ENCODE data around the gene KRT40.

Gene KRT40

DNA sequence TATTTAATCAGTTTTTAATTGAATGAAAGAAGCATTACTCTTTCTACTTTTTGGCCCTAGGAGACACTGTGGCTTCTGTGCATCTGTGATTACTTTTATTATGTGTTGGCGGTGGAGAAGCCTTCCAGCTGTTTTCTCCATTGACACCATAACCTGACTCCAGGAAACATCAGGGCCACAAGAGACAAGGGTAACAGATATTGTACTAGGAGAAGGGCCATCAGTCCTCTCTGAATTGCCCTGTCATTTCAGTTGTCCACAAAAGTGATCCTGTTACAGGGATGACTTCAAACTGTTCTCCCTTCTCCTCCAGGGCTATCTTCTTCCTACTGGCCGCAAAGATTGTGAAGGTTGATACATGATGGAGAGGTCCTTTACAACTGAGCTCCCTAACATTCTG lies 32.0 kb downstream of the KRT40 start:
- DNase-seq (ENCODE audit: low read depth): no peak

DNA sequence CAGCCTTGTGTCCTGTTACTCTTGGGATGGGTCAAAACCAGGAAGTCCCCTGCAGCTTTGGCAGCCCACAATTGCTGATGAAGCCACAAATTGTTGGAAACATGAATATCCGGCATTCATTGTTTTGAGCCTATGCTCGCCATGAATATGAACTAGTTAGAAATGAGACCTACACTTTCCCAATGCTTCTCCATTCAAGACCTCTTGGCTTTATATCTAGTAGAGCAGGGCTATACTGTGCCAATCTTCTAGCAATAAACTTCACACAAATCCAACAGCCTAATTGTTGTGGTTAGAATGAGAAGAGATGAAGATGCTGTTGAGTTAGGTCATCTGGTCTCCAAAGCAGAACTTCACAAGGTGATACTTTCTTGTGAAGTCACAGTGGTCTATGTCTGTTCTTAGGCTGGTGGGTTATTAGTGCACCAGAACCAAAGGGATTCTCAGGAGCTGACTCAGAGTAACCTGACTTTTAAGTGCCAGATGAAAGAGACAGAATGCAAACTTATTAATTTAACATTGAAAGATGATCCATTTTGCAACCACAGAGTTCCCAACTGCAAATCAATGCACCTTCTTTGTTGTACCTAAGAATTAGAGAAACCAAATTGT lies 33.0 kb downstream of the KRT40 start:
- DNase-seq (ENCODE audit: low read depth): no peak

DNA sequence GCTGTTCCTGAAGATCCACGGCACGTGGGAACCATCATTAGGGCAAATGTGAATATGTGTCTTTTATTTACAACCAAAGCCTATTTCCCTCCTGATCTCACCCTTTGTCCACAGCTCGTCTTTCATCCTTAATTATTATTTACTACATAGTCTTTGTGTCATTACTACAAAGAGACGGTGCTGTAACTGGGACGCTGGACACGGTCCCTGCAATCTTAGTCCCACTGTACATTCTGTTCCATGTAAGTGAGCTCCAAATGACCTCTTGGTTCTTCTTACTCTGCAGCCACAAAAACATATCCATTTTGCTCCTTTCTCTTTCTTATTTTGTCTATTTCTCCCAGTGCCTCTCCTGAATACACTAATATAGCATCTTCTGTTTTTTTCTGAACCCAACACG lies 34.0 kb downstream of the KRT40 start:
- no peak for DNase-seq (ENCODE audit: low read depth)

DNA sequence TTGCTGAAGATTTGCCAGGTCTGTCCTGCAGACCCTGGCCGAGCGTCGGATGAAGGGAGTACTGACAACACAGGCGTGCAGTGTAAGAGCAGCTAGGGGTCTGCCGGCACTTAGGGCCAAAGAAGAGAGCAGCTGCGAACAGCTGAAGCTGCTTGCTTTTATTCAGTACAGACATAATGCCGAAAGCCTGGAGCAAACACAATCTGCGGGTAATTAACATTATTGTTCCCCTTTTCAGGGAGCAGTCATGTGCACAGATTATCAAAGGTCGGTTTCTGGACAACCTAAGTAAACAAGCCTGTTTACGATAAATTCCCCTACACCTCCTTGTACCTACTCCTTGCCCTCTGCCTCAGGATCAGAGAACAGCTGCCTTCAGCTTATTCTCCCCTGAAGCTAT lies 34.7 kb downstream of the KRT40 start:
- DNase-seq (ENCODE audit: low read depth): no peak

DNA sequence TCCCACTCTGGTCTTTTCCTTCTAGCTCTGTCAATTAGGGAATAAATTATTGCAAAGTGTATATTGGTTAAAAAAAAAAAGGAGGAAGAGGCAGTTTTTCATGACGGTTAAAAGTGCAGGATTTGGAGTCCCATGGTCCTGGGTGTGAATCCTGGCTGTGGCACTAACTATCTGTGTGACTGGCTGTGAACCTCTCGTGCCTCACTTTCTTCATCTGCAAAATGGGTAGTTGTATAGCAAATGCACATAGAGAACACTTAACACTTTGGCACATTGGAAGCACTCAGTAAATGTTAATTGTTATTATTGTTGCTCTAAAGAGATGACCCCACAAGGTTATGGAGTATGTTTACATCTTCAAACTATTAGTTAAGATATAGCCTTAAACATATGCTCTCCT lies 36.2 kb downstream of the KRT40 start:
- DNase-seq (ENCODE audit: low read depth): no peak

DNA sequence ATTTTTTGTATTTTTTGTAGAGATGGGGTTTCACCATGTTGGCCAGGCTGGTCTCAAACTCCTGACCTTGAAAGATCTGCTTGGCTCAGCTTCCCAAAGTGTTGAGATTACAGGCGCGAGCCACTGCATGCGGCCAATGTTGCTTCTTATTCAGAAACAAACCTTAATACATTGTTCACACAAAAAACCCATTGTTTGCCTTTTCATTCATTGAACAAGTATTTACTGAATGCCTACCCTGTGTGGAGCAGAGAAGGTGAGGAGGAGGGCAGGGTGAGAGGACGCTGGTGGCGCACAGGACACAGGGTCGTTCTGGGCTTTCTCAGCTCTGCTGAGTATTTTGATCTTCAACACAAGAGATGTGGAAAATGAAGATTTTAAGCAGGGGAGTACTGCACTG lies 38.7 kb downstream of the KRT40 start:
- DNase-seq (ENCODE audit: low read depth): no peak

DNA sequence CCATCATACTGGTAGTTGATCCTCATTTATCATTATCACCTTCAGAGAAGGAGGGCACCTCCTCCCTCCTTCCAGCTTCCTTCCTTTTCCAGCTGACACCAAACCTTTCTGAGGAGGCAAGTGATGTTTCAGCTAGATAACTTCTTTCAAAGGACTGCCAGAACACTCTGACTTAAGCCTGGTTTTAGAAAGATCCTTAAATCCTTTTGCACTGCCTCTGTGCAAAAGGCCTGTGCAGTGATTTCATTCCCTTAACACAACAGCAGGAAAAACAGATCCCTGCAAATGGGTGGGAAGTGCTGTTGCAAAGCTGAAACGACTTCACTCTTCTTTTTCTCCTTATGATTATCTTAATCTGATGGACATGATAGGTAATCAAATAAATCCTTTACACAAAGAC lies 39.6 kb downstream of the KRT40 start:
- no peak for DNase-seq (ENCODE audit: low read depth)

DNA sequence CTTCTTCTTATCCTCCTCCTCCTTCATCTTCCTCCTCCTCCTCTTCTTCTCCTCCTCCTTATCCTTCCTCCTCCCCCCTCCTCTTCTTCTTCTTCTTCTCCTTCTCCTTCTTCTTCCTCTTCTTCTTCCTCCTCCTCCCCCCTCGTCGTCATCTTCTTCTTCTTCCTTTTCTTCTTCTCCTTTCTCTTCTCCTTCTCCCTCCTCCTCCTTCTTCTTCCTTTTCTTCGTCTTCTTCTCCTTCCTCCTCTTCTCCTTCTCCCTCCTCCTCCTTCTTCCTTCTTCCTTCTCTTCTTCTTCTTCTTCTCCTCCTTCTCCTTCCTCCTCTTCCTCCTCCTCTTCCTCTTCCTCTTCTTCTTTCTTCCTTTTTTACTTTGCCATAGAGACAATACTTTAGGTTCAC lies 41.6 kb downstream of the KRT40 start:
- no peak for DNase-seq (ENCODE audit: low read depth)

DNA sequence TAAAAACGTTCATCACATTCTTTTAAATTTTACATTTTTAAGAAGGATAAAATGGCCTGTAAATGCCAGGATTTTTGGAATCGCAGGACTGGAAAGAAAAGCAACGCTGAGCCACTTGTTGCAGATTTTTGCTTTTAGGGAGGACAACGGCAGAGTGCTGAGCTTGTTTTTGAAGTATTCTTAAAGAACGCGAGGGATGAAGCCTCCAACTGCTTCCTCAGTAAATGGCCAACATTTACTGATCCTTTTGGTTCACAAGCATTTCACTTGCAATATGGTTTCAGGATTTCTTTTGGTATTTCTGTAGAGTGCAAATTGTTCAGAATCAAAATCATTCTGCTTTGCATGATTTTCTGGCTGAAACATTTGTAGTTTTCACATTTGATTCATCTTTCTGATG lies 43.9 kb downstream of the KRT40 start:
- no peak for DNase-seq (ENCODE audit: low read depth)

DNA sequence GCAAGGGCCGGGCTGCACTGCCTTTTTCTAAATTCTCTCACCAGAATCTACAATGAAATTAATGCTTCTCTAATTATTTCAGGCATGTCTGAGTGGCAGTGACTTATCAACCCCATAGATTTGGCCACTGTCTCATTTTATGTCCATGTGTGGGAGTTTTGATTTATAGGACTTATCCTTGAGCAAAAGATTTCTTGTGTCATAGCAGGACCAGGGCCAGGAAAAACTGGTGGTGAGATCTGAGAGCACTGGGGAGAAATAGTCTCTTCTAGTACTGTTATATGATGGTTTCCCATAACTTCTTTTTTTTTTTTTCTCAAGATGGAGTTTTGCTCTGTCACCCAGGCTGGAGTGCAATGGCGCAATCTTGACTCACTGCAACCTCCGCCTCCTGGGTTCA lies 45.1 kb downstream of the KRT40 start:
- no peak for DNase-seq (ENCODE audit: low read depth)

DNA sequence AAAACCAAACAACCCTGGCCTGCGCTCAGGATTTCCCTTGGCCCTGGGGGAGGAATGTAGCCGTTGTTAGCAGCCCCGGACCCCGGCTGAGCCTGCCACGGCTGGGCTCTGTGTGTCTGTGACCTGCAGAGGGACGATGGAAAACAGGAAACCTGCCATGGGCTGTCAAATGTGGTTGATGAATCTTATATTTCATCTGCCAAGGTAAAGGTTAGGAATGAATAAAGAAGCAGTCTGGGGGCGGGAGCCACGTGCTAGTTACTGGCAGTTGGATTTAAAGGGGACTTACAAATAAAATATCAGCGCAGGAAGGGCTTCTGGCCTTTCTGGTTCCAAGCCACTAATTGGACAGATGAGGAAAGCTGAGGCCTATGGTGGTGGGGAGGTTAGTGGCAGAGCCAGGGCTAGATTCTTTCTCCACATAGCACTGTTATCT lies 46.7 kb downstream of the KRT40 start, which contains the start of gene KRT23:
Gene KRT23 (minus strand): TSS at position 263 of the 436 bp plus-strand sequence. CDS start 1,043 bp downstream, outside the sequence.
- no peak for DNase-seq (ENCODE audit: low read depth)

DNA sequence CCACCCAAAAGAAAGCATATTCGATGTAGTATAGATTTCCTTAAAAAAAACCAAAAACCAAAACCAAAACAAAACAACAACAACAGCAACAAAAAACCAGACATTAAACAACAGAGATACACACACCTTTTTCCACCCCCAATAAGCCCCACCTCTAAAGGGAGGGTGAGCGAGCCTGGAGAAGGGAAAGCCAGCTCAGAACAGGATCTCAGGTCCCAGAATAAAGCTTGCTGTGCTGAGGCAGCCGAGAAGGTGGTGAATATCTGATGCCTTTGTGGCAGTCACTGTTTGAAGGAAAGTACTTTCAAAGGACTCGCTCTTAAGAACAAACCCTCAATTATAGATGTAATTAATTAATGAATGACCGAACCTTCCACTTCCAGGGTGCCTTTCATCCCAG lies 47.1 kb downstream of the KRT40 start:
- DNase-seq (ENCODE audit: low read depth): no peak

DNA sequence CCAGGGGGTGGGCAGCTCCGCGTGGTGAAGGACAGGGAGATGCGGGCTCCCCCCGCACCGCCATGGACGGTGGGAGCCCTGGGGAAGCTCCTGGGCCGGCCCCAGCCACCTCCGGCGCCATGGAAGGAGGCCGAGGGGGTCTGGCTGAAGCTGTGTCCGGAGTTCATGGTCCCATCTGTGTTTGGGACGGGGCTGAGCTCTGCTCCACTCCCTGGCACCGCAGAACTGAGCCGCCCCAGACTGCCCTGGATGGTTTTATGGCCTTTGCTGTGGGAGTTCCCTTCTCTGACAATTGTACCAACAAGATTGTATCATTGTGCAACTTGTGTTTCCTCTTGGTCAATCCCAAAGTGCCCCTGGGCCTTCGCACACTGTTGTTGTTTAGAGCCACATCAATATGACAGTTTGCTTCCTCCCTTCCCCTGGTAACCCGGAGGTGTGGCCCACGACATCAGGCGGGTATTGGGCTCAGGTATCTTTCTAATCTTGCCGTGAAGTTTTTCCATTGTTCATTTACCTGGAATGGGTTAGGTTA lies 47.6 kb downstream of the KRT40 start:
- no peak for DNase-seq (ENCODE audit: low read depth)

DNA sequence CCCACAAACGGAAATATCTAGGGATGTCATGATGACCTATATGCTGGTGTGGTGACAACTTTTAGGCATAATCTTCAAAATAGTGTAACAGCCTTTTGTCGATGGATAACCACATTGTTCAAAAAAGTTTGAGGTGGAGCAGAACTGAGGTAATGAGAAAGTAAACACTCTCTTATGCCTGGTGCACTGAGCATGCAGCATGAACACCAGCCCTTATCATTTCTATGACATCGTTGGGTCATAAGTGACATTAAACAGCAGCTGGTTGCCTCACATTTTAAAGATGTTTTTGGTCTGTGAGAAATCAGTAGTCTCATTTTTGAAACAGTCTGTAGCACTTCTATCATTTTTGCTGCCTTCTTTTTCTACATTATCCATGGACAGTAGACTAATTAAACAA lies 48.5 kb downstream of the KRT40 start:
- no peak for DNase-seq (ENCODE audit: low read depth)

DNA sequence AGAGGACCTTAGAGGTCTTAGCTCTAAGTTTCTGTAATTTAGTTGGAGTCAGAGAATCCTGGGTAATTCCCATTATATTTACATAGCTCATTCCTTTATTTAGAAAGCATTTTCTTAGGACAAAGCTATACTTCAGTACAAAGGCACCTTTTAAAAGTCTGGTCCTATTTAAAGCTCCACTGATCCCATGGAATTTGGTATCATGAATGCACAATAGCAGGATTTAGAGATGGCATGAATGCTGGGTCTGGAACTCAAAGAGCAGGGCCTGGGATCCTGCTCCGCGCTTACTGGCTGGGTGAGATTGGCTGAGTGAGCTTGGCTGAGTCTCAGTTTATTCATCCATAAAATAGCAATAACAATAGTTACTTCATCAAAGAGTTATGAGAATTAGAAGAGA lies 51.5 kb downstream of the KRT40 start:
- DNase-seq (ENCODE audit: low read depth): no peak

DNA sequence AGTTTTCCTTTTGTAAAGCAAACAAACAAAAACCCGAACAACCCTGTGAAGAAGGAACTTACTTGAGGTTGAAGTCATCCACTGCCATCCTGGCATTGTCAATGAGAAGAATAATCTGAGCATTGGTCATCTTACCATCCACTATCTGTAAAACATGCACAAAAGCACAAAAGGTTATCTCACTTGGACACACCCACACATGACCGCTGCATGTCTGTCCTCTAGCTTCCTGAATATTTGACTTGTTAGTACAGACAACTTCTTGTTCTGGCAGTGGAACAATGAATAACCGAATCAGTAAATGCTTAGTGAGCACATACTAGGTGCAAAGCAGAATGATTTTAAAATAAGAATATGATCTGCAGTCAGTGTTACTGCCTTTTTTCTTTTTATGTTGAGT lies 52.8 kb downstream of the KRT40 start:
- no peak for DNase-seq (ENCODE audit: low read depth)
